GM12878 (cell line): ENCODE data around the gene GOSR1.

Source experiments
- EGR1 ChIP-seq, 2 experiments: IDR thresholded peaks; 1 replicate in 1 of 2; 2 replicates in 1 of 2; pipeline ENCODE4 v1.6.1; 2011 to 2012; ENCODE audit warnings: low read depth in 2 of 2, low read length in 2 of 2, borderline replicate concordance in 1 of 2, mild to moderate bottlenecking in 1 of 2, moderate library complexity in 1 of 2
- ETV6 ChIP-seq, 2 experiments: fragments of 450-650 bp in 1 of 2; IDR thresholded peaks in 1 of 2; conservative IDR thresholded peaks in 1 of 2; 2 replicates each; pipeline ENCODE4 v1.6.1; 2014; ENCODE audit warnings: antibody characterized with exemption in 1 of 2, borderline replicate concordance in 1 of 2, low read depth in 1 of 2, mild to moderate bottlenecking in 1 of 2, moderate library complexity in 1 of 2
- JUNB ChIP-seq: IDR thresholded peaks from 2 replicates; pipeline ENCODE4 v1.6.1; 2016; ENCODE audit warnings: antibody characterized with exemption, mild to moderate bottlenecking
- PBX3 ChIP-seq: IDR thresholded peaks from 2 replicates; pipeline ENCODE4 v1.6.1; 2011; ENCODE audit warnings: mild to moderate bottlenecking, low read depth, low read length, moderate library complexity; ENCODE audit not compliant: insufficient replicate concordance
- TF ChIP-seq, protein P1 (sequence below), 3 experiments: IDR thresholded peaks in 2 of 3; conservative IDR thresholded peaks in 1 of 3; 2 replicates each; pipeline ENCODE4 v1.5.1; 2011; ENCODE audit warnings: low read depth in 3 of 3, low read length in 3 of 3, mild to moderate bottlenecking in 3 of 3, control low read depth in 2 of 3, moderate library complexity in 2 of 3, inconsistent platforms in 1 of 3, mixed read lengths in 1 of 3; ENCODE audit not compliant: control insufficient read depth in 2 of 3, insufficient read depth in 1 of 3; ENCODE audit errors: extremely low read depth in 1 of 3

DNA sequence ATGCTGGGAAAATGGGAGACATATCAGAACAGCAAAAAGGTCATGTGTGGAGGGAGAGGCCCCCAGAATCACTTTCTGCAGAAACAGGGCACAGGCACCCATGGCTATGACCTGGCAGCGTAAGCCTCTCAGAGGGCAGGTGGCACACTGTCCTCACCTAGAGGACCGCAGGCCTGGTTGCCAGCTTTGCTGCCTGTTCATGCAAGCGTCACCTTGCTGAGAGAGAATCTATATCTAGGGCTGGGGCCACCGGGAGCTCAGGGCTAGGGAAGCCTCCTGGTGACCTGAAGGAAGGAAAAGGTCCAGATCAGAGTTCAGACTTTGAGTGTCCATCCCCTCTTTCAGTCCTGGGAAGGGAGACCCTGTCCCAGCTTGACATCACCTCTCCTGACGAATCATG is 78.7 kb downstream of the GOSR1 start:
- TF ChIP-seq ETV6 (conservative IDR thresholded peaks at IDR 0.05 in 1 of 2, IDR thresholded peaks at IDR 0.05 in 1 of 2; ENCODE audit: borderline replicate concordance in 1 of 2, low read depth in 1 of 2), result no peak
- no peak for TF ChIP-seq PBX3
- TF ChIP-seq, protein P1, sequence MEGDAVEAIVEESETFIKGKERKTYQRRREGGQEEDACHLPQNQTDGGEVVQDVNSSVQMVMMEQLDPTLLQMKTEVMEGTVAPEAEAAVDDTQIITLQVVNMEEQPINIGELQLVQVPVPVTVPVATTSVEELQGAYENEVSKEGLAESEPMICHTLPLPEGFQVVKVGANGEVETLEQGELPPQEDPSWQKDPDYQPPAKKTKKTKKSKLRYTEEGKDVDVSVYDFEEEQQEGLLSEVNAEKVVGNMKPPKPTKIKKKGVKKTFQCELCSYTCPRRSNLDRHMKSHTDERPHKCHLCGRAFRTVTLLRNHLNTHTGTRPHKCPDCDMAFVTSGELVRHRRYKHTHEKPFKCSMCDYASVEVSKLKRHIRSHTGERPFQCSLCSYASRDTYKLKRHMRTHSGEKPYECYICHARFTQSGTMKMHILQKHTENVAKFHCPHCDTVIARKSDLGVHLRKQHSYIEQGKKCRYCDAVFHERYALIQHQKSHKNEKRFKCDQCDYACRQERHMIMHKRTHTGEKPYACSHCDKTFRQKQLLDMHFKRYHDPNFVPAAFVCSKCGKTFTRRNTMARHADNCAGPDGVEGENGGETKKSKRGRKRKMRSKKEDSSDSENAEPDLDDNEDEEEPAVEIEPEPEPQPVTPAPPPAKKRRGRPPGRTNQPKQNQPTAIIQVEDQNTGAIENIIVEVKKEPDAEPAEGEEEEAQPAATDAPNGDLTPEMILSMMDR (IDR thresholded peaks at IDR 0.05 in 2 of 3, conservative IDR thresholded peaks at IDR 0.05 in 1 of 3; ENCODE audit: control insufficient read depth in 2 of 3, extremely low read depth in 1 of 3, insufficient read depth in 1 of 3, low read depth in 3 of 3, low read length in 3 of 3), result no peak
- TF ChIP-seq JUNB, result no peak
- no peak for TF ChIP-seq EGR1 (IDR thresholded peaks at IDR 0.05; ENCODE audit: borderline replicate concordance in 1 of 2, low read depth in 2 of 2, low read length in 2 of 2)
